Keratinocyte (primary cell): ENCODE data around the gene VRK2.
"Not testable (repeated sequence)": the region's sequence is repeated elsewhere in the genome, so short reads cannot be mapped to it uniquely, and the experiment has no call there.

ENCODE experiments used
- CTCF ChIP-seq, 3 experiments: IDR thresholded peaks in 1 of 3; conservative IDR thresholded peaks in 1 of 3; optimal IDR thresholded peaks in 1 of 3; 2 replicates in 2 of 3; 3 replicates in 1 of 3; pipeline versions ENCODE3 to v1.5.1; 2011; ENCODE audit warnings: low read length in 3 of 3, mild to moderate bottlenecking in 3 of 3, moderate library complexity in 2 of 3, control low read depth in 1 of 3, inconsistent platforms in 1 of 3; ENCODE audit not compliant: insufficient read depth in 2 of 3; ENCODE audit errors: extremely low read depth in 1 of 3
- EZH2 ChIP-seq: IDR thresholded peaks from one replicate; pipeline ENCODE4 v1.6.1; 2012; ENCODE audit warnings: inconsistent platforms, mild to moderate bottlenecking, low read length, moderate library complexity

DNA sequence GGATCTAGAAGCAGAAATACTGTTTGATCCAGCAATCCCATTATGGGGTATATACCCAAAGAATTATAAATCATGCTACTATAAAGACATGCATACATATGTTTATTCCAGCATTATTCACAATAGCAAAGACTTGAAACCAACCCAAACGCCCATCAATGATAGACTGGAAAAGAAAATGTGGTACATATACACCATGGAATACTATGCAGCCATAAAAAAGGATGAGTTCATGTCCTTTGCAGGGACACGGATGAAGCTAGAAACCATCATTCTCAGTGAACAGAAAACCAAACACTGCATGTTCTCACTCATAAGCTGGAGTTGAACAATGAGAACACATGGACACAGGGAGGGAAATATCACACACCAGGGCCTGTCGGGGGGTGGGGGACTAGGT, 133.6 kb downstream of the VRK2 start:
- not testable (repeated sequence) for TF ChIP-seq CTCF (optimal IDR thresholded peaks at IDR 0.05 in 1 of 3, IDR thresholded peaks at IDR 0.05 in 1 of 3, conservative IDR thresholded peaks at IDR 0.05 in 1 of 3; ENCODE audit: extremely low read depth in 1 of 3, insufficient read depth in 2 of 3, low read length in 3 of 3); EZH2
